HepG2 (cell line): ENCODE results near the gene ADAMTS17. TPM values are rescaled to one million over a fixed set of nuclear protein-coding genes. Genes with fewer than 3 reads are reported as not detected.

Experiments
- ATAC-seq: fragments of 200-7000 bp; cut with Tn5 transposase; 3 replicates; pipeline ENCODE4 v1.9.1; 2020; ENCODE audit warnings: mild to moderate bottlenecking, moderate library complexity
- BruUV-seq: library from RNA; stranded (reverse); fragments of 400-500 nt; replicated peaks from 2 replicates; lab custom pipeline; 2021; lab: Mats Ljungman, UMichigan
- CTCF ChIA-PET: fragments of 300-600 bp; formaldehyde crosslinking; extraction: SDS; loops from one replicate; lab custom pipeline; 2021; ENCODE audit warnings: low total read pairs, inconsistent platforms, low intra/inter-chr PET ratio; lab: Yijun Ruan, JAX
- POLR2A ChIA-PET: fragments of 350-600 bp; sonication (Branson Sonifier 250); formaldehyde crosslinking; loops from one replicate; lab custom pipeline; 2020; ENCODE audit warnings: antibody characterized with exemption, inconsistent platforms; lab: Yijun Ruan, JAX
- DNase-seq: peaks from one replicate; pipeline ENCODE4 v3.0.0-alpha.2; 2015; ENCODE audit warnings: low spot score
- FAIRE-seq: peaks from 3 replicates; lab custom pipeline; 2011; peaks lifted over from hg19 to GRCh38; lab: Jason Lieb, UNC
- H2AFZ ChIP-seq: one replicate; pipeline ENCODE4 v1.6.1; 2011; ENCODE audit warnings: low read length, inconsistent platforms
- H3K27ac ChIP-seq: fragments of 300-600 bp; 3 replicates; pipeline ENCODE4 v1.8.0; 2011; ENCODE audit warnings: mixed run types, mild to moderate bottlenecking, mixed read lengths, low read length, inconsistent platforms; ENCODE audit not compliant: insufficient read depth; ENCODE audit errors: extremely low read length
- H3K27me3 ChIP-seq, 2 experiments: fragments of 200-600 bp in 1 of 2; 2 replicates in 1 of 2; 3 replicates in 1 of 2; pipeline versions ENCODE4 v1.6.0 to v1.8.0; 2011; ENCODE audit warnings: low read length in 2 of 2, mild to moderate bottlenecking in 2 of 2, moderate library complexity in 2 of 2, inconsistent platforms in 1 of 2; ENCODE audit not compliant: insufficient read depth in 2 of 2, control insufficient read depth in 1 of 2
- H3K36me3 ChIP-seq, 2 experiments: fragments of 200-600 bp in 1 of 2; replicated peaks in 1 of 2; 2 replicates in 1 of 2; 3 replicates in 1 of 2; pipeline versions ENCODE4 v1.5.1 to v1.8.0; 2011; ENCODE audit warnings: low read length in 2 of 2, inconsistent platforms in 1 of 2; ENCODE audit not compliant: insufficient read depth in 2 of 2, control insufficient read depth in 1 of 2
- H3K4me1 ChIP-seq: 2 replicates; pipeline ENCODE4 v1.5.1; 2012; ENCODE audit warnings: low read length, inconsistent platforms; ENCODE audit not compliant: insufficient read depth
- H3K4me2 ChIP-seq: 2 replicates; pipeline ENCODE4 v1.6.0; 2011; ENCODE audit warnings: low read depth, low read length, inconsistent platforms
- H3K4me3 ChIP-seq, 3 experiments: fragments of 200-600 bp in 1 of 3; sonication (generic), shearing (Covaris generic) in 1 of 3; replicated peaks in 1 of 3; 2 replicates each; pipeline ENCODE4 v1.5.1; 2011 to 2016; ENCODE audit warnings: low read length in 3 of 3, inconsistent platforms in 2 of 3, low read depth in 2 of 3, mild to moderate bottlenecking in 2 of 3, control low read depth in 1 of 3, mixed read lengths in 1 of 3; ENCODE audit not compliant: insufficient read depth in 1 of 3
- H3K79me2 ChIP-seq: one replicate; pipeline ENCODE4 v1.6.1; 2011; ENCODE audit warnings: low read length, inconsistent platforms; ENCODE audit not compliant: insufficient read depth
- H3K9ac ChIP-seq: 2 replicates; pipeline ENCODE4 v1.6.0; 2011; ENCODE audit warnings: mild to moderate bottlenecking, low read depth, low read length, inconsistent platforms; ENCODE audit not compliant: insufficient read depth
- H3K9me3 ChIP-seq: 2 replicates; pipeline ENCODE4 v1.5.1; 2012; ENCODE audit warnings: mild to moderate bottlenecking, low read length
- H4K20me1 ChIP-seq: 2 replicates; pipeline ENCODE4 v1.6.0; 2011; ENCODE audit warnings: inconsistent platforms, mild to moderate bottlenecking, low read length, moderate library complexity; ENCODE audit not compliant: insufficient read depth
- CERS6 ChIP-seq: sonication (generic); formaldehyde crosslinking; IDR thresholded peaks from 2 replicates; pipeline ENCODE4 v1.5.0; 2020; ENCODE audit warnings: missing genetic modification reagents
- HDAC2 ChIP-seq: sonication (generic); formaldehyde crosslinking; IDR thresholded peaks from 2 replicates; pipeline ENCODE4 v1.4.0; 2020; ENCODE audit warnings: missing genetic modification reagents
- HOXA3 ChIP-seq: sonication (generic); formaldehyde crosslinking; IDR thresholded peaks from 2 replicates; pipeline ENCODE4 v1.5.0; 2020; ENCODE audit warnings: missing genetic modification reagents
- MTF1 ChIP-seq: sonication (generic); formaldehyde crosslinking; IDR thresholded peaks from 2 replicates; pipeline ENCODE4 v1.5.0; 2020; ENCODE audit warnings: missing genetic modification reagents
- NFATC3 ChIP-seq: sonication (generic); formaldehyde crosslinking; IDR thresholded peaks from 2 replicates; pipeline ENCODE4 v1.5.1; 2020; ENCODE audit warnings: mild to moderate bottlenecking, missing genetic modification reagents
- SIN3B ChIP-seq: fragments of 150-350 bp; IDR thresholded peaks from 2 replicates; pipeline ENCODE4 v1.6.1; 2014; ENCODE audit warnings: low read length
- SRY ChIP-seq: sonication (generic); formaldehyde crosslinking; IDR thresholded peaks from 2 replicates; pipeline ENCODE4 v1.8.0; 2022; ENCODE audit warnings: mild to moderate bottlenecking, missing genetic modification reagents
- TEAD2 ChIP-seq: sonication (generic); formaldehyde crosslinking; IDR thresholded peaks from 2 replicates; pipeline ENCODE4 v1.9.0; 2021; ENCODE audit warnings: missing genetic modification reagents
- ZBTB49 ChIP-seq: sonication (generic); formaldehyde crosslinking; IDR thresholded peaks from 2 replicates; pipeline ENCODE4 v1.4.0; 2020; ENCODE audit warnings: missing genetic modification reagents, borderline replicate concordance
- ZNF335 ChIP-seq: sonication (generic); formaldehyde crosslinking; IDR thresholded peaks from 2 replicates; pipeline ENCODE4 v1.4.0; 2020; ENCODE audit warnings: missing genetic modification reagents
- ZNF33B ChIP-seq: sonication (generic); formaldehyde crosslinking; IDR thresholded peaks from 2 replicates; pipeline ENCODE4 v1.5.1; 2020; ENCODE audit warnings: mild to moderate bottlenecking, missing genetic modification reagents
- ZNF496 ChIP-seq: sonication (generic); formaldehyde crosslinking; IDR thresholded peaks from 2 replicates; pipeline ENCODE4 v1.8.1; 2023; ENCODE audit warnings: mild to moderate bottlenecking, moderate library complexity, missing genetic modification reagents; ENCODE audit not compliant: insufficient replicate concordance
- ZNF512 ChIP-seq: sonication (generic); formaldehyde crosslinking; IDR thresholded peaks from 2 replicates; pipeline ENCODE4 v1.4.0; 2020; ENCODE audit warnings: mild to moderate bottlenecking, missing genetic modification reagents
- ZNF609 ChIP-seq: sonication (generic); formaldehyde crosslinking; IDR thresholded peaks from 2 replicates; pipeline ENCODE4 v1.4.0; 2020; ENCODE audit warnings: mild to moderate bottlenecking, missing genetic modification reagents, borderline replicate concordance
- ZNF816 ChIP-seq: sonication (generic); formaldehyde crosslinking; IDR thresholded peaks from 2 replicates; pipeline ENCODE4 v1.8.0; 2022; ENCODE audit warnings: missing genetic modification reagents, mild to moderate bottlenecking, borderline replicate concordance
- ZNF839 ChIP-seq: sonication (generic); formaldehyde crosslinking; IDR thresholded peaks from 2 replicates; pipeline ENCODE4 v1.4.0; 2020; ENCODE audit warnings: missing genetic modification reagents, mild to moderate bottlenecking, borderline replicate concordance
- ZNF850 ChIP-seq: sonication (generic); formaldehyde crosslinking; conservative IDR thresholded peaks from 2 replicates; pipeline ENCODE4 v1.9.0; 2021; ENCODE audit warnings: mild to moderate bottlenecking, missing genetic modification reagents
- WGBS: methylation state at CpG from one replicate; pipeline ENCODE4 v1.1.6; 2017; ENCODE audit warnings: low lambda C conversion rate; 5-methylcytosine and 5-hydroxymethylcytosine counted together
- in situ Hi-C: cut with HindIII; loops from 2 replicates; pipeline ENCODE4 v1.10.0; 2017; ENCODE audit warnings: low pct_unique_long_range_greater_than_20kb; ENCODE audit not compliant: extremely low pct_ligation_motif_present
- intact Hi-C: fragments of 100-400 bp; cut with micrococcal nuclease; formaldehyde crosslinking; loops from one replicate; pipeline ENCODE4 v1.10.0; 2022; ENCODE audit not compliant: unreplicated experiment
- polyA plus RNA-seq, 8 experiments: library from polyadenylated mRNA; depleted of rRNA in 3 of 8; stranded (reverse) in 7 of 8; unstranded in 1 of 8; fragments of >200 nt; fragmentation: Illumina TruSeq in 4 of 8; extraction: Trizol in 4 of 8; gene quantifications; 2 replicates each; pipeline versions ENCODE4 v1.2.1 to v1.2.3, GENCODE V29; 2011 to 2016; ENCODE audit warnings: low read depth in 4 of 8, missing spikeins in 1 of 8, mixed read lengths in 1 of 8; ENCODE audit not compliant: insufficient read depth in 1 of 8
- total RNA-seq, 5 experiments: library from RNA; depleted of rRNA; stranded (reverse); fragments of >200 nt; fragmentation: Illumina TruSeq; extraction: Trizol; gene quantifications; 2 replicates each; pipeline ENCODE4 v1.2.3, GENCODE V29; 2016; ENCODE audit warnings: low read depth in 1 of 5

Gene ADAMTS17
- total and polyA plus RNA-seq, 2 of the 13 experiments (the other 11 are each of a cell fraction or from before 2014, with no cell fraction given) = 0.02 to 0.04 TPM

GRCh38 chr15:99993262-99993661 lies 348.5 kb downstream of the ADAMTS17 start:
- Histone ChIP-seq H3K79me2 (no peaks in the 10 kb centered on the region), H3K27me3 (no peaks in the 10 kb centered on the region), H3K4me1 (no peaks in the 10 kb centered on the region), H3K36me3 (no peaks in the 10 kb centered on the region), H3K4me3 (no peak overlapping the region), H3K4me2 (no peak overlapping the region), H2AFZ (no peak overlapping the region), H3K9me3 (no peaks in the 10 kb centered on the region), H3K9ac (no peak overlapping the region), H4K20me1 (no peaks in the 10 kb centered on the region), H3K27ac (no peak overlapping the region)
- in situ Hi-C loops (no loop called here), intact Hi-C loops (no loop called here)
- ATAC-seq (no peak), FAIRE-seq (no peak), DNase-seq (no peak)
- 45% methylated on average over 8 of the region's 8 CpGs for WGBS
- ChIA-PET POLR2A (no interaction called here), CTCF (no interaction called here)
- no TSS peak for BruUV-seq
- no peak for TF ChIP-seq CERS6 (CRISPR knock-in tag)
- no peak for TF ChIP-seq ZNF839 (CRISPR knock-in tag)
- no peak for TF ChIP-seq ZBTB49 (CRISPR knock-in tag)
- TF ChIP-seq ZNF496 (CRISPR knock-in tag) = no peak
- TF ChIP-seq ZNF816 (CRISPR knock-in tag) = no peak
- TF ChIP-seq SIN3B = no peak
- no peak for TF ChIP-seq MTF1 (CRISPR knock-in tag)
- no peak for TF ChIP-seq ZNF850
- TF ChIP-seq HDAC2 (CRISPR knock-in tag) = no peak
- no peak for TF ChIP-seq HOXA3 (CRISPR knock-in tag)
- TF ChIP-seq ZNF609 (CRISPR knock-in tag) = no peak
- no peak for TF ChIP-seq TEAD2 (CRISPR knock-in tag)
- TF ChIP-seq ZNF33B = no peak
- TF ChIP-seq NFATC3 (CRISPR knock-in tag) = no peak
- no peak for TF ChIP-seq ZNF335 (CRISPR knock-in tag)
- TF ChIP-seq SRY (CRISPR knock-in tag) = no peak
- no peak for TF ChIP-seq ZNF512 (CRISPR knock-in tag)
